Stomach (tissue), 9 donors: Measurements from ENCODE around the gene UGT1A10. TPM values are rescaled to one million over a fixed set of nuclear protein-coding genes. Genes with fewer than 3 reads are reported as not detected.
"Not testable (repeated sequence)": the region's sequence is repeated elsewhere in the genome, so short reads cannot be mapped to it uniquely, and the experiment has no call there.

Experiments
- DNase-seq, 2 donors: peaks; one replicate each; pipeline versions ENCODE4 v3.0.0 to v3.0.0-alpha.2; 2013 to 2019
- H3K27ac ChIP-seq, 5 donors: fragments of 200-600 bp in 4 of 5; sonication (generic) in 4 of 5; one replicate each; pipeline ENCODE4 v1.5.1; 2013 to 2019; ENCODE audit warnings: mild to moderate bottlenecking in 1 of 5, moderate library complexity in 1 of 5
- H3K27me3 ChIP-seq, 3 donors: fragments of 200-600 bp; sonication (generic); one replicate each; pipeline ENCODE4 v1.5.1; 2017 to 2019; ENCODE audit warnings: mixed run types in 1 of 3
- H3K36me3 ChIP-seq, 4 donors: fragments of 200-600 bp; sonication (generic); 1 replicate in 3 of 4; 2 replicates in 1 of 4; pipeline ENCODE4 v1.5.1; 2016 to 2019
- H3K4me1 ChIP-seq, 4 donors: fragments of 200-600 bp; sonication (generic); one replicate each; pipeline ENCODE4 v1.5.1; 2016 to 2019
- H3K4me3 ChIP-seq, 4 donors: fragments of 200-600 bp; sonication (generic) in 3 of 4; one replicate each; pipeline ENCODE4 v1.5.1; 2016 to 2019; ENCODE audit warnings: mild to moderate bottlenecking in 1 of 4
- H3K9me3 ChIP-seq, 4 donors: fragments of 200-600 bp; sonication (generic); one replicate each; pipeline ENCODE4 v1.5.1; 2016 to 2019
- EP300 ChIP-seq: sonication (generic); formaldehyde crosslinking; IDR thresholded peaks from one replicate; pipeline ENCODE4 v1.6.1; 2017; ENCODE audit warnings: antibody characterized with exemption
- POLR2A ChIP-seq, 4 donors: fragments of 450-650 bp; IDR thresholded peaks; one replicate each; pipeline ENCODE4 v1.6.1; 2016; ENCODE audit warnings: antibody characterized with exemption in 4 of 4, control low read depth in 2 of 4, mild to moderate bottlenecking in 1 of 4, moderate library complexity in 1 of 4
- POLR2AphosphoS5 ChIP-seq, 3 donors: sonication (generic); formaldehyde crosslinking; IDR thresholded peaks; one replicate each; pipeline ENCODE4 v1.6.1; 2016; ENCODE audit warnings: antibody characterized with exemption in 3 of 3
- WGBS, 5 donors: extraction: QIAGEN DNeasy Blood & Tissue Kit in 3 of 5; methylation state at CpG; one replicate each; pipeline versions ENCODE4 v1.1.5 to v1.1.7; 2013 to 2018; 5-methylcytosine and 5-hydroxymethylcytosine counted together
- intact Hi-C: fragments of 100-400 bp; cut with DNase I; formaldehyde crosslinking; loops from one replicate; pipeline ENCODE4 v1.15.1; 2023; ENCODE audit warnings: low total_unique reads
- polyA plus RNA-seq, 3 donors: library from polyadenylated mRNA; stranded (reverse); fragments of 200-250 nt; gene quantifications; one replicate each; pipeline ENCODE4 v1.2.3, GENCODE V29; 2013
- total RNA-seq, 5 donors: library from RNA; depleted of rRNA; stranded (reverse); fragments of >200 nt; gene quantifications; one replicate each; pipeline versions ENCODE4 v1.1.0 to v1.2.3, GENCODE V29; 2014 to 2016
- TF ChIP-seq, protein P1 (sequence below), 7 experiments: fragments of 450-650 bp in 4 of 7; fragments of 200-600 bp in 3 of 7; sonication (generic) in 3 of 7; IDR thresholded peaks; one replicate each; pipeline ENCODE4 v1.5.1; 2016 to 2019; ENCODE audit warnings: antibody characterized with exemption in 7 of 7, control low read depth in 2 of 7, mild to moderate bottlenecking in 1 of 7
- donor health status: healthy with polysubstance abuse.
- donor health status: Bipolar disorder and iron deficiency.
- donor health status: healthy.

Gene UGT1A10
- total and polyA plus RNA-seq, 8 donors, result 0.45 to 32.7 (median 2.2) TPM; not detected in 1

DNA sequence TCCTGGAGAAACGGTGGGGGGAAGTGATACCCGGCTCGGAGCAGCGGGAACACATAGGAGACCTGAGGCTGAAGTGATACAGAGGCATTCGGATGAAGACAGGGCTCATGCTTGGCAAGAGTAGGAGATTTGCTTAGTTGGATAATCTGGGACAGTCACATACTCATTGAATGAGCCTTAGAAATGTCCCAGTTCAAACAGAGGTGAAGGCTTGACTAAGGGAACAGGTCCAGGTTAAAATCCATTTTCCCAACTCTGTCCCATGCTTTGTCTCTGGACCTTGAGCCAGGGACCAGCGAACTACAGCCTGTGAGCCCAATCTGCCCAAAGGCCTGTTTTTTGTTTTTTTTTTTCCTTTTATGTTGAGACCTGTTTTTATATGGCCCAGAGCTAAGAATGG, 57.7 kb downstream of the UGT1A10 start:
- H3K27me3 ChIP-seq, result no peaks in the 10 kb centered on the region
- intact Hi-C loops, result no loop called here
- DNase-seq, result no peak
- no peaks in the 10 kb centered on the region for H3K9me3 ChIP-seq
- H3K4me3 ChIP-seq, result peak overlapping the region in 3 of 4 donors; percentile 23 to 38 (median 30)
- H3K4me1 ChIP-seq, result peaks cover 0 to 29% (median 17%) of the 10 kb centered on the region in 4 donors
- H3K27ac ChIP-seq, result peak overlapping the region; percentile 52 to 82 (median 71)
- H3K36me3 ChIP-seq, result no peaks in the 10 kb centered on the region
- 40 to 75% (median 68%) methylated on average over 6 of the region's 6 CpGs for WGBS, 5 donors
- TF ChIP-seq POLR2AphosphoS5 (IDR thresholded peaks at IDR 0.05), result no peak
- TF ChIP-seq EP300, result no peak

DNA sequence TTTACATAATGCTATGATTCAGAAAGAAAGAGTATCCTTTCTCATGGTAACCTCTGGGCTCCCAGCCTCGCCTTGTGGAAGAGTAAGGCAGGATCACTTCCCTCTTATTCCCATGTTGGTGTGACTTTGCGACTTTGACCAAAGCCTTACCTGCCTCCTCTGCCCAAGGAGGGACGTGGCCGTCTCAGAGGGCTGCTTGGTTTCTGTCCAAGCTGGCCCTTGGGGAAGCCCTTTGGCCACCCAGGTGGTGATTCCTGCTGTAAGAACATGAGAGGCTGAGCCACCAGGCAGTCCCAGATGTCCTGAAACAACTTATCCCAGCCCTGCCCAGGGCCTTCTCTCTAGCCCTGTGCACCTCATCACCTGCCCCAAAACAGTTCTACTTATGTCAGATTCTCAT, 62.5 kb downstream of the UGT1A10 start:
- H3K4me3 ChIP-seq, result no peak overlapping the region

DNA sequence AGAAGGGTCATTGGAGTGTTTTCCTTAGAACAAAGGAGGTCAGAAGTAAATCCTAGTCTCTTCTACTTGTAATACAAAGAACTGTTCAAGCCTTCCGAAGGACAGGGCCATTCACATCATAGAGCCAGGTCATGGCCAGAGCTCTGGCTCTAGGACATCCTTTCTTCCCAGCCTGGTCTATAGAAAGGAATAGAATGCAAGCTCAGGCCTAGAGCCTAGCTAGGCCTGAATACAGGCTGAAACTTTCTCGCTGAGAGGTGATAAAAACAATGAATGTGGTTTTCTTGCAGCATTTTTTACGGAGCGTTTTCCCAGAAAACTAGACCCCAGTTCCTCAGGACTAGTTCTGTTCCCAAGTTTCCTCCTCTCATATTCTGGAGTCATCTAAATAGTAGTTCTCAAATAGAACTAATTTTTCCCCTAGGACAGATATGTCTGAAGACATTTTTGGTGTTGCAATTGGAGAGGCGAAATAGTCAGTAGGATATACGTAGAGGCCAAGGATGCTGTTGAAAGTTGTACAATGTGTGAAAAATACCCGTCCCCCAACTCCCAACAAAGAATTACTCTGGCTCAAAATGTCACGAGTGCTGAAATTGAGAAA, 63.3 kb downstream of the UGT1A10 start:
- intact Hi-C loops, result no loop called here
- 77 to 88% (median 85%) methylated on average over 8 of the region's 8 CpGs for WGBS, 5 donors
- Histone ChIP-seq H3K4me3 (no peak overlapping the region), H3K36me3 (no peaks in the 10 kb centered on the region), H3K9me3 (no peaks in the 10 kb centered on the region), H3K27ac (peak overlapping the region; percentile 66 to 79 (median 76)), H3K4me1 (peaks cover 0 to 13% (median 4%) of the 10 kb centered on the region in 4 donors), H3K27me3 (no peaks in the 10 kb centered on the region)
- TF ChIP-seq, protein P1, sequence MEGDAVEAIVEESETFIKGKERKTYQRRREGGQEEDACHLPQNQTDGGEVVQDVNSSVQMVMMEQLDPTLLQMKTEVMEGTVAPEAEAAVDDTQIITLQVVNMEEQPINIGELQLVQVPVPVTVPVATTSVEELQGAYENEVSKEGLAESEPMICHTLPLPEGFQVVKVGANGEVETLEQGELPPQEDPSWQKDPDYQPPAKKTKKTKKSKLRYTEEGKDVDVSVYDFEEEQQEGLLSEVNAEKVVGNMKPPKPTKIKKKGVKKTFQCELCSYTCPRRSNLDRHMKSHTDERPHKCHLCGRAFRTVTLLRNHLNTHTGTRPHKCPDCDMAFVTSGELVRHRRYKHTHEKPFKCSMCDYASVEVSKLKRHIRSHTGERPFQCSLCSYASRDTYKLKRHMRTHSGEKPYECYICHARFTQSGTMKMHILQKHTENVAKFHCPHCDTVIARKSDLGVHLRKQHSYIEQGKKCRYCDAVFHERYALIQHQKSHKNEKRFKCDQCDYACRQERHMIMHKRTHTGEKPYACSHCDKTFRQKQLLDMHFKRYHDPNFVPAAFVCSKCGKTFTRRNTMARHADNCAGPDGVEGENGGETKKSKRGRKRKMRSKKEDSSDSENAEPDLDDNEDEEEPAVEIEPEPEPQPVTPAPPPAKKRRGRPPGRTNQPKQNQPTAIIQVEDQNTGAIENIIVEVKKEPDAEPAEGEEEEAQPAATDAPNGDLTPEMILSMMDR (IDR thresholded peaks at IDR 0.05), result no peak
- TF ChIP-seq POLR2A (IDR thresholded peaks at IDR 0.05), result no peak
- no peak for TF ChIP-seq EP300
- TF ChIP-seq POLR2AphosphoS5 (IDR thresholded peaks at IDR 0.05), result no peak
- DNase-seq, result no peak

More for the DNA sequence above, 62.5 kb downstream of the UGT1A10 start:
- TF ChIP-seq POLR2A (IDR thresholded peaks at IDR 0.05) (no peak), EP300 (no peak), POLR2AphosphoS5 (IDR thresholded peaks at IDR 0.05) (no peak)
- TF ChIP-seq, protein P1 (IDR thresholded peaks at IDR 0.05), result no peak
- Histone ChIP-seq H3K27ac (peak overlapping the region; percentile 5 to 79 (median 76)), H3K27me3 (no peaks in the 10 kb centered on the region), H3K4me1 (peaks cover 0 to 13% (median 4%) of the 10 kb centered on the region in 4 donors), H3K36me3 (no peaks in the 10 kb centered on the region), H3K9me3 (no peaks in the 10 kb centered on the region)
- intact Hi-C loops, result no loop called here
- WGBS, 5 donors, result 74 to 90% (median 80%) methylated on average over 4 of the region's 4 CpGs
- no peak for DNase-seq

DNA sequence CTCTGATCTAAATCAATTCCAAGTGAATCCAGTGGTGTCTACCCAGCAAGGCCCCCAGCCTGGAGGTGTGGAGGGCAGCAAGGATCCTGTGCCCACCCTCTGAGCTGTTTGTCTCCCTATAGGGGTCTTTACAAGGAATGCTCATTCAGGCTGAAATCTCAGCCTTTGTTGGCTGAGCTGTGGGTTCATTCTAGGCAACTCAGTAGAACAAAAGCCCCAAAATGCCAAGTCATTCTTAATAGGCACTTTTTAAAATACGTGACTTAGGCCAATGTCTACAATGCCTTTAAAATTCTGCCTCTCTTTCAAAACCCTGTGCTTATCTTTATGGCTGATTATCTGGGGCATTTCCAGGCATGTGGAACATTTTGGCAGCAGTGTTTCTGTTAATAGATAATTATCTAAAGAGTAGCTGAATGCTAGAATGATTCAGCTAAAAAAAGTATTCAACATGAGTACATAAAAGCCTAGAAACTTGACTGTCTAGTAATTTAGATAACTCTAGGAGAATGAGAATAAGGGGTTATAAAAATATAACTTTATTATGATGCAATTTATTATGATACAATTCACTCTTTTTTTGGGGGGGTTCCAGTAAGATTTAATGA, 63.9 kb downstream of the UGT1A10 start:
- Histone ChIP-seq H3K4me3 (no peak overlapping the region), H3K27ac (peak overlapping the region; percentile 37 to 79 (median 76)), H3K27me3 (no peaks in the 10 kb centered on the region), H3K4me1 (peaks cover 0 to 13% (median 5%) of the 10 kb centered on the region in 4 donors), H3K36me3 (no peaks in the 10 kb centered on the region), H3K9me3 (no peaks in the 10 kb centered on the region)
- peak in 2 of 3 donors; percentile 68 to 91 for TF ChIP-seq POLR2AphosphoS5 (IDR thresholded peaks at IDR 0.05)
- TF ChIP-seq, protein P1 (IDR thresholded peaks at IDR 0.05), result no peak
- intact Hi-C loops, result no loop called here
- DNase-seq, result peak; percentile 39 to 74
- 15 to 46% (median 21%) methylated on average over 1 of the region's 1 CpG for WGBS, 5 donors

DNA sequence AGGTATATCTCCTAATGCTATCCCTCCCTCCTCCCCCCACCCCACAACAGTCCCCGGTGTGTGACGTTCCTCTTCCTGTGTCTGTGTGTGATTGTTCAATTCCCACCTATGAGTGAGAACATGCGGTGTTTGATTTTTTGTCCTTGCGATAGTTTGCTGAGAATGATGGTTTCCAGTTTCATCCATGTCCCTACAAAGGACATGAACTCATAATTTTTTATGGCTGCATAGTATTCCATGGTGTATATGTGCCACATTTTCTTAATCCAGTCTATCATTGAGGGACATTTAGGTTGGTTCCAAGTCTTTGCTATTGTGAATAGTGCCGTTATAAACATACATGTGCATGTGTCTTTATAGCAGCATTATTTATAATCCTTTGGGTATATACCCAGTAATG, 64.6 kb downstream of the UGT1A10 start:
- H3K27me3 ChIP-seq, DNase-seq, H3K27ac ChIP-seq, H3K9me3 ChIP-seq, H3K36me3 ChIP-seq, intact Hi-C loops, H3K4me3 ChIP-seq: not testable (repeated sequence)
- WGBS, 5 donors, result 84 to 93% (median 92%) methylated on average over 5 of the region's 5 CpGs
- H3K4me1 ChIP-seq, result peaks cover 0 to 13% (median 6%) of the 10 kb centered on the region in 4 donors
